SU-DHL-6 (cell line): Measurements from ENCODE around the gene TOR4A.

Experiments used
- H2AFZ ChIP-seq: fragments of 200-600 bp; sonication (generic); 2 replicates; pipeline ENCODE4 v1.6.1; 2014; ENCODE audit warnings: low read depth, mild to moderate bottlenecking, moderate library complexity, mixed read lengths, antibody characterized with exemption, low read length; ENCODE audit not compliant: severe bottlenecking
- H3F3A ChIP-seq: fragments of 200-600 bp; shearing (Covaris generic); 2 replicates; pipeline ENCODE4 v1.6.0; 2016; ENCODE audit warnings: antibody characterized with exemption, mild to moderate bottlenecking; ENCODE audit not compliant: insufficient read depth
- H3K27ac ChIP-seq: fragments of 200-600 bp; sonication (generic); 2 replicates; pipeline ENCODE4 v1.5.1; 2016; ENCODE audit warnings: low read depth, mild to moderate bottlenecking, low read length, moderate library complexity, mixed read lengths
- H3K27me3 ChIP-seq: fragments of 200-600 bp; sonication (generic), shearing (Covaris generic); 2 replicates; pipeline ENCODE4 v1.6.0; 2014; ENCODE audit warnings: mild to moderate bottlenecking, low read length
- H3K36me3 ChIP-seq: fragments of 200-600 bp; sonication (generic); 2 replicates; pipeline ENCODE4 v1.6.1; 2014; ENCODE audit warnings: mild to moderate bottlenecking, low read length, mixed read lengths
- H3K4me2 ChIP-seq: fragments of 300-600, 200-600 bp; shearing (Covaris generic), sonication (generic); 2 replicates; pipeline ENCODE4 v1.6.0; 2014; ENCODE audit warnings: low read length, low read depth, mild to moderate bottlenecking; ENCODE audit not compliant: poor library complexity, severe bottlenecking
- H3K4me3 ChIP-seq: fragments of 200-600 bp; sonication (generic); 2 replicates; pipeline ENCODE4 v1.5.1; 2014; ENCODE audit warnings: antibody characterized with exemption, low read length, mild to moderate bottlenecking, mixed read lengths; ENCODE audit not compliant: insufficient read depth, poor library complexity, severe bottlenecking
- H3K79me2 ChIP-seq: fragments of 200-600 bp; sonication (generic); 2 replicates; pipeline ENCODE4 v1.6.1; 2014; ENCODE audit warnings: mild to moderate bottlenecking, low read length, moderate library complexity; ENCODE audit not compliant: insufficient read depth
- H3K9ac ChIP-seq: fragments of 200-600 bp; sonication (generic); 2 replicates; pipeline ENCODE4 v1.7.0; 2014; ENCODE audit warnings: mild to moderate bottlenecking, low read length
- H3K9me2 ChIP-seq: fragments of 200-600 bp; sonication (generic); replicated peaks from 2 replicates; pipeline ENCODE4 v1.6.1; 2014; ENCODE audit warnings: low read length; ENCODE audit not compliant: insufficient read depth
- H3K9me3 ChIP-seq: fragments of 200-600 bp; sonication (generic); 2 replicates; pipeline ENCODE4 v1.6.1; 2014; ENCODE audit warnings: low read length, mixed read lengths; ENCODE audit not compliant: insufficient read depth
- H4K20me1 ChIP-seq: fragments of 200-600 bp; sonication (generic); 2 replicates; pipeline ENCODE4 v1.6.1; 2014; ENCODE audit warnings: low read depth, mild to moderate bottlenecking, antibody characterized with exemption, low read length, moderate library complexity, mixed read lengths
- CTCF ChIP-seq: fragments of 200-600 bp; sonication (generic); IDR thresholded peaks from one replicate; pipeline ENCODE4 v1.5.1; 2017; ENCODE audit warnings: antibody characterized with exemption, mild to moderate bottlenecking, low read length, moderate library complexity; ENCODE audit not compliant: insufficient read depth, poor library complexity, severe bottlenecking
- EZH2phosphoT487 ChIP-seq: fragments of 200-600 bp; sonication (generic), shearing (Covaris generic); conservative IDR thresholded peaks from 2 replicates; pipeline ENCODE4 v1.6.1; 2018; ENCODE audit warnings: mild to moderate bottlenecking, antibody characterized with exemption, low read length, moderate library complexity, mixed read lengths

TOR4A gene

GRCh38 chr9:137302118-137302448 lies 24.6 kb downstream of the TOR4A start, which contains the start of gene NRARP:
Gene NRARP, minus strand, starts transcription at chr9:137302271. Its CDS starts 343 bp downstream, at chr9:137301928.
- no peak within 1 kb of the TSS for H2AFZ ChIP-seq
- no peaks in the 10 kb centered on the region for H3K9me2 ChIP-seq
- no peak within 1 kb of the TSS for H3K9ac ChIP-seq
- H3K79me2 ChIP-seq: no peaks in the 10 kb centered on the region
- TF ChIP-seq CTCF: no peak
- TF ChIP-seq EZH2phosphoT487: no peak
- no peaks in the 10 kb centered on the region for H3K27me3 ChIP-seq
- H3F3A ChIP-seq: 0 out of 2 replicates have a peak, but pooled peaks cover 2% of the 10 kb centered on the region
- H4K20me1 ChIP-seq: no peaks in the 10 kb centered on the region
- H3K9me3 ChIP-seq: no peaks in the 10 kb centered on the region
- peak within 1 kb of the TSS; percentile 25 for H3K4me3 ChIP-seq
- peak within 1 kb of the TSS; percentile 39 for H3K4me2 ChIP-seq
- H3K36me3 ChIP-seq: no peaks in the 10 kb centered on the region
- H3K27ac ChIP-seq: no peak within 1 kb of the TSS

DNA sequence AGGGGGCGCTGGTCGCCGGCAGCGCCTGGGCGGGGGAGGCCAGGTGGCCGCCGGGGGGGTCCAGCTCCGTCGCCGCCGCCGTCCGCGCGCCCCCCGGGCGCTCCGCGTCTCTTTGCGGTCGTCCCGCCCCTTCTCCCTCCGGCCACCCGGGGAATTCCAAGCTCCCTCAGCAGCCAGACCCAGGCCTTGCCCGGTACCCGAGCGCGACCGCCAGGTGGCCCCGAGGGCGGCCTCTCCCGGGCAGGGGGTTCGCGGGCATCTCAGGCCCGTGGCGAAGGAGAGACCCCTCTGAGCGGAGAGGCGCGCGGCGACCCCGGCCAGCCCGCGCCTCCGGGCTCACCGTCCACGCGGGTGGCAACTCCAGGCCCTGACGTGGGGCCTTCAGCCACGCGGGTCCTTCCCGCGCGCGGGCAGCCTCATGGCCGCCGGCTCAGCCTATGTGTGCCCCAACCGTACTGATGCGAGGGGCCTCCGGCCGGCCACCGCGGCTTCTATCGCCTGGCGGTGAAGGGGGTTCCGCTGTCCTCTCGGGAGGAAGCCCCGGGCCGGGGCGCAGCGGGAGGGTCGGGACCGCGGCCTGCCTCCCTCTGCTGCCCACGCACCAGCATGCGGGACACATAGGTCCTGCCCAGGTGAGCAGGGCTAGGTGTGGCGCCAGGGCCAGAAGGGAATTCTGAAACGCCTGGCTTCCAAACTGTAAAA lies 25.1 kb downstream of the TOR4A start:
- Histone ChIP-seq H3K36me3 (no peaks in the 10 kb centered on the region), H3K4me2 (peak overlapping the region; percentile 33), H3K9me3 (no peaks in the 10 kb centered on the region), H3K9ac (no peak overlapping the region), H3K4me3 (peak overlapping the region; percentile 25), H2AFZ (no peak overlapping the region), H3K27ac (no peak overlapping the region), H3F3A (no peaks in the 10 kb centered on the region), H3K27me3 (no peaks in the 10 kb centered on the region), H4K20me1 (no peaks in the 10 kb centered on the region), H3K79me2 (no peaks in the 10 kb centered on the region), H3K9me2 (no peaks in the 10 kb centered on the region)
- TF ChIP-seq CTCF: peak; percentile 49
- TF ChIP-seq EZH2phosphoT487: peak; percentile 91; the same call in 1 of the 2 replicates

- no peak overlapping the region for H3K4me3 ChIP-seq
- no peak overlapping the region for H3K27ac ChIP-seq
Measured at GRCh38 chr9:137303151-137303892, 25.8 kb downstream of the TOR4A start.

More at GRCh38 chr9:137303151-137303892, 25.8 kb downstream of the TOR4A start:
- no peak overlapping the region for H2AFZ ChIP-seq
- TF ChIP-seq EZH2phosphoT487 (no peak), CTCF (no peak)
- H4K20me1 ChIP-seq: no peaks in the 10 kb centered on the region
- H3K27me3 ChIP-seq: no peaks in the 10 kb centered on the region
- H3K4me2 ChIP-seq: no peak overlapping the region
- no peaks in the 10 kb centered on the region for H3K79me2 ChIP-seq
- H3K9me3 ChIP-seq: no peaks in the 10 kb centered on the region
- H3K9ac ChIP-seq: no peak overlapping the region
- no peaks in the 10 kb centered on the region for H3K9me2 ChIP-seq
- H3K36me3 ChIP-seq: no peaks in the 10 kb centered on the region
- H3F3A ChIP-seq: no peaks in the 10 kb centered on the region
